HepG2 (cell line): ENCODE data around the gene IFIT1B. TPM values are rescaled to one million over a fixed set of nuclear protein-coding genes. Genes with fewer than 3 reads are reported as not detected.

Experiments
- CEBPG ChIP-seq: IDR thresholded peaks from 2 replicates; pipeline ENCODE4 v1.6.1; 2016
- DMTF1 ChIP-seq: sonication (generic); formaldehyde crosslinking; IDR thresholded peaks from 2 replicates; pipeline ENCODE4 v1.4.0; 2020; ENCODE audit warnings: mild to moderate bottlenecking, missing genetic modification reagents
- KAT2B ChIP-seq: fragments of 150-350 bp; IDR thresholded peaks from 2 replicates; pipeline ENCODE4 v1.6.1; 2014; ENCODE audit warnings: low read depth, low read length, borderline replicate concordance
- REST ChIP-seq, 2 experiments: IDR thresholded peaks; 2 replicates each; pipeline ENCODE4 v1.6.1; 2011 to 2012; ENCODE audit warnings: low read length in 2 of 2, borderline replicate concordance in 1 of 2, low read depth in 1 of 2, mild to moderate bottlenecking in 1 of 2, moderate library complexity in 1 of 2
- SAP130 ChIP-seq: IDR thresholded peaks from 2 replicates; pipeline ENCODE4 v1.6.1; 2016; ENCODE audit warnings: low read depth
- SMARCC2 ChIP-seq: fragments of 450-650 bp; IDR thresholded peaks from 2 replicates; pipeline ENCODE4 v1.6.1; 2017; ENCODE audit warnings: antibody characterized with exemption, mild to moderate bottlenecking
- WIZ ChIP-seq: sonication (generic); formaldehyde crosslinking; IDR thresholded peaks from 2 replicates; pipeline ENCODE4 v1.5.1; 2020; ENCODE audit warnings: mild to moderate bottlenecking, missing genetic modification reagents
- ZMYM2 ChIP-seq: sonication (generic); formaldehyde crosslinking; IDR thresholded peaks from 2 replicates; pipeline ENCODE4 v1.8.0; 2022; ENCODE audit warnings: mild to moderate bottlenecking, missing genetic modification reagents
- ZNF296 ChIP-seq: sonication (generic); formaldehyde crosslinking; conservative IDR thresholded peaks from 2 replicates; pipeline ENCODE4 v1.5.0; 2020; ENCODE audit warnings: mild to moderate bottlenecking, missing genetic modification reagents
- ZNF609 ChIP-seq: sonication (generic); formaldehyde crosslinking; IDR thresholded peaks from 2 replicates; pipeline ENCODE4 v1.4.0; 2020; ENCODE audit warnings: mild to moderate bottlenecking, missing genetic modification reagents, borderline replicate concordance
- ZNF678 ChIP-seq: sonication (generic); formaldehyde crosslinking; IDR thresholded peaks from 2 replicates; pipeline ENCODE4 v1.4.0; 2020; ENCODE audit warnings: mild to moderate bottlenecking, missing genetic modification reagents
- ZNF709 ChIP-seq: sonication (generic); formaldehyde crosslinking; IDR thresholded peaks from 2 replicates; pipeline ENCODE4 v1.5.0; 2020; ENCODE audit warnings: mild to moderate bottlenecking, missing genetic modification reagents
- ZNF879 ChIP-seq: sonication (generic); formaldehyde crosslinking; IDR thresholded peaks from 2 replicates; pipeline ENCODE4 v1.8.1; 2023; ENCODE audit warnings: missing genetic modification reagents
- polyA plus RNA-seq, 8 experiments: library from polyadenylated mRNA; depleted of rRNA in 3 of 8; stranded (reverse) in 7 of 8; unstranded in 1 of 8; fragments of >200 nt; fragmentation: Illumina TruSeq in 4 of 8; extraction: Trizol in 4 of 8; gene quantifications; 2 replicates each; pipeline versions ENCODE4 v1.2.1 to v1.2.3, GENCODE V29; 2011 to 2016; ENCODE audit warnings: low read depth in 4 of 8, missing spikeins in 1 of 8, mixed read lengths in 1 of 8; ENCODE audit not compliant: insufficient read depth in 1 of 8
- total RNA-seq, 5 experiments: library from RNA; depleted of rRNA; stranded (reverse); fragments of >200 nt; fragmentation: Illumina TruSeq; extraction: Trizol; gene quantifications; 2 replicates each; pipeline ENCODE4 v1.2.3, GENCODE V29; 2016; ENCODE audit warnings: low read depth in 1 of 5
- TF ChIP-seq, protein P1 (sequence below): sonication (generic); formaldehyde crosslinking; IDR thresholded peaks from 2 replicates; pipeline ENCODE4 v1.4.0; 2020; ENCODE audit warnings: low read depth, missing genetic modification reagents

IFIT1B gene
- total and polyA plus RNA-seq, 2 of the 13 experiments (the other 11 are each of a cell fraction or from before 2014, with no cell fraction given): not detected

DNA sequence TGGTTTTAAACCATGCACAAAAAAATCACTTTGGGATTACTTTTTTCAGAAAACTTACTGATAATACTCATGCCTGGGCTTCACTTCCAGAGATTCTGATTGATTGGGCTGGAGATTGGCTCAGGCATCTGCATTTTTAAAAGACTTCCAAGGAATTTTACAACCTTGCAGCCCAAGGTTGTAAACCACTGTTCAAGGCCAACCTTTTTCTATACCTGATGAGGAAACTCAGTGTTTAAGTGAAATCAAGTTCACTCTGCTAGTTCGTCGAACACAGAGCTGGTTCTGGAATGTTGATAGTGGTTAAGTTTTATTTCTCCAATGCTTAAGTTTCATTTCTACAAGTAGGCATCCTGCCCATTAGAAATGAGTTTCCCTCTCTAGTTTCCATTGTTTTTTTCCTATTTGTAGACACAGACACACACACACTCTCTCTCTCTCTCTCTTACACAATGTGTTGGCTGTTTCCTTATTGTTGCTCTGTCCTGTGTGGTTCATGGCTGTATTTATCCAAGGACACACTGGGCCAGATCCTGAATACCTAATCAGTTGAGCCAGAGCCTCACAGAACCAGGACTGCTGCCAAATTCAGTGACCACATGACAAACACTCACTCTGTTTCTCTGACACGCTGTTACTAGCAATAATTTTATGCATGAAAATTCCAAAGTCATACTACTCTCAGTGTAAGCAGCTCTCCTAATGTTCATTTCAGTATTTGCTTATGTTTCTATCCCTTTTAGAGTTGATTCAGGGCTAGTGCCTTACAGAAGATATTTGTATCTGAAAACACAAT lies 3.7 kb upstream of the IFIT1B start (continued):
- no peak for TF ChIP-seq DMTF1 (CRISPR knock-in tag)
- no peak for TF ChIP-seq KAT2B
- TF ChIP-seq, protein P1, sequence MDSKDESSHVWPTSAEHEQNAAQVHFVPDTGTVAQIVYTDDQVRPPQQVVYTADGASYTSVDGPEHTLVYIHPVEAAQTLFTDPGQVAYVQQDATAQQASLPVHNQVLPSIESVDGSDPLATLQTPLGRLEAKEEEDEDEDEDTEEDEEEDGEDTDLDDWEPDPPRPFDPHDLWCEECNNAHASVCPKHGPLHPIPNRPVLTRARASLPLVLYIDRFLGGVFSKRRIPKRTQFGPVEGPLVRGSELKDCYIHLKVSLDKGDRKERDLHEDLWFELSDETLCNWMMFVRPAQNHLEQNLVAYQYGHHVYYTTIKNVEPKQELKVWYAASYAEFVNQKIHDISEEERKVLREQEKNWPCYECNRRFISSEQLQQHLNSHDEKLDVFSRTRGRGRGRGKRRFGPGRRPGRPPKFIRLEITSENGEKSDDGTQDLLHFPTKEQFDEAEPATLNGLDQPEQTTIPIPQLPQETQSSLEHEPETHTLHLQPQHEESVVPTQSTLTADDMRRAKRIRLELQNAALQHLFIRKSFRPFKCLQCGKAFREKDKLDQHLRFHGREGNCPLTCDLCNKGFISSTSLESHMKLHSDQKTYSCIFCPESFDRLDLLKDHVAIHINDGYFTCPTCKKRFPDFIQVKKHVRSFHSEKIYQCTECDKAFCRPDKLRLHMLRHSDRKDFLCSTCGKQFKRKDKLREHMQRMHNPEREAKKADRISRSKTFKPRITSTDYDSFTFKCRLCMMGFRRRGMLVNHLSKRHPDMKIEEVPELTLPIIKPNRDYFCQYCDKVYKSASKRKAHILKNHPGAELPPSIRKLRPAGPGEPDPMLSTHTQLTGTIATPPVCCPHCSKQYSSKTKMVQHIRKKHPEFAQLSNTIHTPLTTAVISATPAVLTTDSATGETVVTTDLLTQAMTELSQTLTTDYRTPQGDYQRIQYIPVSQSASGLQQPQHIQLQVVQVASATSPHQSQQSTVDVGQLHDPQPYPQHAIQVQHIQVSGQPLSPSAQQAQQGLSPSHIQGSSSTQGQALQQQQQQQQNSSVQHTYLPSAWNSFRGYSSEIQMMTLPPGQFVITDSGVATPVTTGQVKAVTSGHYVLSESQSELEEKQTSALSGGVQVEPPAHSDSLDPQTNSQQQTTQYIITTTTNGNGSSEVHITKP: no peak
- TF ChIP-seq SMARCC2: no peak
- no peak for TF ChIP-seq ZMYM2 (CRISPR knock-in tag)
- TF ChIP-seq ZNF678 (CRISPR knock-in tag): no peak
- TF ChIP-seq CEBPG: peak; percentile 94
- no peak for TF ChIP-seq REST (IDR thresholded peaks at IDR 0.05; ENCODE audit: borderline replicate concordance in 1 of 2, low read depth in 1 of 2, low read length in 2 of 2)
- TF ChIP-seq WIZ: no peak
- TF ChIP-seq ZNF609 (CRISPR knock-in tag): peak; percentile 53; the same call in 1 of the 2 replicates
- peak; percentile 86 for TF ChIP-seq SAP130 (CRISPR knock-in tag)
- no peak for TF ChIP-seq ZNF879 (CRISPR knock-in tag)
- TF ChIP-seq ZNF296 (CRISPR knock-in tag): no peak
- TF ChIP-seq ZNF709: no peak
